K562 (cell line): ENCODE measurements around the gene EME1. TPM values are rescaled to one million over a fixed set of nuclear protein-coding genes. Genes with fewer than 3 reads are reported as not detected.

Source experiments
- ATAC-seq: fragments of 200-7000 bp; cut with Tn5 transposase; 3 replicates; pipeline ENCODE4 v1.9.1; 2020; ENCODE audit warnings: moderate library complexity
- BruUV-seq: library from RNA; stranded (reverse); fragments of 400-500 nt; replicated peaks from 2 replicates; lab custom pipeline; 2021; lab: Mats Ljungman, UMichigan
- CTCF ChIA-PET: fragments of 300-600 bp; formaldehyde crosslinking; extraction: SDS; loops from one replicate; lab custom pipeline; 2021; ENCODE audit warnings: low intra/inter-chr PET ratio; lab: Yijun Ruan, JAX
- POLR2A ChIA-PET: fragments of 300-600, 350-650 bp; sonication (Branson Sonifier 250); formaldehyde crosslinking; extraction: SDS; loops from one replicate; lab custom pipeline; 2021; ENCODE audit warnings: antibody characterized with exemption, inconsistent platforms; lab: Yijun Ruan, JAX
- DNase-seq, 4 experiments: peaks; one replicate each; pipeline versions ENCODE4 v3.0.0 to v3.0.0-alpha.2; 2011 to 2018; ENCODE audit warnings: low spot score in 3 of 4, mixed read lengths in 3 of 4; ENCODE audit errors: extremely low read depth in 1 of 4
- FAIRE-seq: peaks from 2 replicates; lab custom pipeline; 2011; peaks lifted over from hg19 to GRCh38; lab: Jason Lieb, UNC
- H2AFZ ChIP-seq: 2 replicates; pipeline ENCODE4 v1.6.0; 2011; ENCODE audit warnings: low read depth, low read length, control low read depth, inconsistent platforms
- H3K27ac ChIP-seq: fragments of 200-600 bp; 3 replicates; pipeline ENCODE4 v1.8.0; 2011; ENCODE audit warnings: low read depth, mild to moderate bottlenecking, control low read depth, inconsistent platforms, low read length, moderate library complexity, mixed read lengths; ENCODE audit errors: extremely low read depth
- H3K27me3 ChIP-seq, 2 experiments: fragments of 300-600 bp in 1 of 2; 2 replicates in 1 of 2; 3 replicates in 1 of 2; pipeline versions ENCODE4 v1.6.0 to v1.8.0; 2011; ENCODE audit warnings: inconsistent platforms in 2 of 2, low read length in 2 of 2, mild to moderate bottlenecking in 1 of 2, mixed read lengths in 1 of 2, moderate library complexity in 1 of 2; ENCODE audit not compliant: control insufficient read depth in 2 of 2, insufficient read depth in 2 of 2
- H3K36me3 ChIP-seq: fragments of 300-600 bp; 3 replicates; pipeline ENCODE4 v1.8.0; 2011; ENCODE audit warnings: mild to moderate bottlenecking, low read length, inconsistent platforms; ENCODE audit not compliant: control insufficient read depth, insufficient read depth
- H3K4me1 ChIP-seq, 2 experiments: fragments of 200-600 bp in 1 of 2; replicated peaks in 1 of 2; 2 replicates in 1 of 2; 3 replicates in 1 of 2; pipeline versions ENCODE4 v1.5.1 to v1.8.0; 2011; ENCODE audit warnings: inconsistent platforms in 2 of 2, low read length in 2 of 2, mild to moderate bottlenecking in 1 of 2, mixed read lengths in 1 of 2, moderate library complexity in 1 of 2; ENCODE audit not compliant: control insufficient read depth in 2 of 2, insufficient read depth in 2 of 2
- H3K4me2 ChIP-seq: 2 replicates; pipeline ENCODE4 v1.6.1; 2011; ENCODE audit warnings: low read length, control low read depth, inconsistent platforms, mixed read lengths; ENCODE audit not compliant: insufficient read depth
- H3K4me3 ChIP-seq: fragments of 200-600 bp; sonication (generic), shearing (Covaris generic); 2 replicates; pipeline ENCODE4 v1.5.1; 2016; ENCODE audit warnings: control low read depth, inconsistent platforms
- H3K79me2 ChIP-seq: fragments of 200-600 bp; 3 replicates; pipeline ENCODE4 v1.8.0; 2011; ENCODE audit warnings: low read length, inconsistent platforms; ENCODE audit not compliant: control insufficient read depth, insufficient read depth
- H3K9ac ChIP-seq, 2 experiments: 2 replicates each; pipeline versions ENCODE4 v1.6.0 to v1.6.1; 2011; ENCODE audit warnings: low read depth in 2 of 2, low read length in 2 of 2, control low read depth in 1 of 2, inconsistent platforms in 1 of 2, mild to moderate bottlenecking in 1 of 2, mixed read lengths in 1 of 2; ENCODE audit not compliant: insufficient read depth in 1 of 2
- H3K9me1 ChIP-seq: one replicate; pipeline ENCODE4 v1.6.0; 2011; ENCODE audit warnings: inconsistent platforms, mild to moderate bottlenecking, low read length, moderate library complexity; ENCODE audit not compliant: control insufficient read depth, insufficient read depth
- H3K9me3 ChIP-seq: replicated peaks from 2 replicates; pipeline ENCODE4 v1.5.1; 2011; ENCODE audit warnings: low read depth, low read length, inconsistent platforms; ENCODE audit not compliant: control insufficient read depth, insufficient read depth
- H4K20me1 ChIP-seq: replicated peaks from 2 replicates; pipeline ENCODE4 v1.6.1; 2011; ENCODE audit warnings: low read length, inconsistent platforms, mixed read lengths; ENCODE audit not compliant: control insufficient read depth, insufficient read depth
- EP400 ChIP-seq: fragments of 450-650 bp; IDR thresholded peaks from 2 replicates; pipeline ENCODE4 v1.6.1; 2017; ENCODE audit warnings: antibody characterized with exemption, mild to moderate bottlenecking, moderate library complexity
- ETS2 ChIP-seq: IDR thresholded peaks from 2 replicates; pipeline ENCODE4 v1.6.1; 2016; ENCODE audit warnings: borderline replicate concordance, missing genetic modification characterization, mild to moderate bottlenecking, moderate library complexity, missing compliant biosample characterization; ENCODE audit not compliant: poor library complexity, severe bottlenecking
- NCOA1 ChIP-seq: fragments of 450-650 bp; IDR thresholded peaks from 2 replicates; pipeline ENCODE4 v1.6.1; 2016; ENCODE audit warnings: low read depth
- PML ChIP-seq: IDR thresholded peaks from 2 replicates; pipeline ENCODE4 v1.6.1; 2012; ENCODE audit warnings: low read length, inconsistent platforms
- WHSC1 ChIP-seq: IDR thresholded peaks from one replicate; pipeline ENCODE4 v1.6.1; 2012; ENCODE audit warnings: low read length, control low read depth, inconsistent platforms
- XRCC3 ChIP-seq: fragments of 450-650 bp; IDR thresholded peaks from 2 replicates; pipeline ENCODE4 v1.6.1; 2017; ENCODE audit warnings: mild to moderate bottlenecking, moderate library complexity
- ZEB2 ChIP-seq: fragments of 450-650 bp; IDR thresholded peaks from 2 replicates; pipeline ENCODE4 v1.6.1; 2016
- ZFP30 ChIP-seq: fragments of 250-450 bp; sonication (Bioruptor Pico); IDR thresholded peaks from 2 replicates; pipeline ENCODE4 v1.8.0; 2022; ENCODE audit warnings: moderate library complexity, mild to moderate bottlenecking, inconsistent platforms, borderline replicate concordance
- ZNF124 ChIP-seq: sonication (generic); formaldehyde crosslinking; IDR thresholded peaks from 2 replicates; pipeline ENCODE4 v1.8.1; 2022; ENCODE audit warnings: missing genetic modification reagents
- ZNF354B ChIP-seq: fragments of 250-450 bp; sonication (Bioruptor Pico); IDR thresholded peaks from 2 replicates; pipeline ENCODE4 v1.4.0; 2020
- ZNF76 ChIP-seq: fragments of 250-450 bp; sonication (Bioruptor Pico); IDR thresholded peaks from 2 replicates; pipeline ENCODE4 v1.4.0; 2020; ENCODE audit warnings: mild to moderate bottlenecking, moderate library complexity, borderline replicate concordance
- WGBS: fragments of 100-300 bp; shearing (Covaris generic); methylation state at CpG from one replicate; pipeline ENCODE4 v1.1.6; 2016; ENCODE audit warnings: low coverage, mixed read lengths; ENCODE audit not compliant: insufficient coverage; ENCODE audit errors: missing lambda C conversion rate; 5-methylcytosine and 5-hydroxymethylcytosine counted together
- in situ Hi-C: fragments of 300-500 bp; cut with MboI; formaldehyde crosslinking; loops from 4 replicates; pipeline ENCODE4 v1.15.0; 2018; ENCODE audit warnings: inconsistent platforms, mixed read lengths
- intact Hi-C: fragments of 100-400 bp; cut with micrococcal nuclease; formaldehyde crosslinking; loops from 2 replicates; pipeline ENCODE4 v1.14.2; 2022
- polyA plus RNA-seq, 8 experiments: library from polyadenylated mRNA; depleted of rRNA in 4 of 8; stranded (reverse) in 5 of 8; unstranded in 3 of 8; fragments of >200 nt; fragmentation: Nextera tagmentation in 2 of 8; fragmentation: Illumina TruSeq in 1 of 8; extraction: Ambion mirVana in 2 of 8; extraction: Trizol in 1 of 8; gene quantifications; 2 replicates each; pipeline versions ENCODE4 v1.2.1 to v1.2.3, GENCODE V29; 2011 to 2014; ENCODE audit warnings: inconsistent platforms in 1 of 8, missing spikeins in 1 of 8
- total RNA-seq, 7 experiments: library from RNA; depleted of rRNA in 6 of 7; stranded (reverse); fragments of >200 nt in 6 of 7; fragmentation: Illumina TruSeq in 2 of 7; extraction: Trizol in 2 of 7; gene quantifications; 2 replicates each; pipeline versions ENCODE4 v1.2.1 to v1.2.3, GENCODE V29; 2011 to 2021; ENCODE audit warnings: low replicate concordance in 1 of 7
- TF ChIP-seq, protein P1 (sequence below), 2 experiments: fragments of 450-650 bp in 1 of 2; sonication (generic) in 1 of 2; formaldehyde crosslinking; conservative IDR thresholded peaks; 2 replicates each; pipeline versions ENCODE4 v1.4.0 to v1.8.1; 2020 to 2022; ENCODE audit warnings: mild to moderate bottlenecking in 1 of 2, missing genetic modification reagents in 1 of 2
- TF ChIP-seq, protein P2 (sequence below): sonication (generic); formaldehyde crosslinking; IDR thresholded peaks from 2 replicates; pipeline ENCODE4 v1.8.1; 2023; ENCODE audit warnings: mild to moderate bottlenecking, missing genetic modification reagents, moderate library complexity

Gene EME1
- total and polyA plus RNA-seq, 9 of the 15 experiments (the other 6 are each of a cell fraction or from before 2014, with no cell fraction given): 14.6 to 44.1 (median 24.0) TPM

DNA sequence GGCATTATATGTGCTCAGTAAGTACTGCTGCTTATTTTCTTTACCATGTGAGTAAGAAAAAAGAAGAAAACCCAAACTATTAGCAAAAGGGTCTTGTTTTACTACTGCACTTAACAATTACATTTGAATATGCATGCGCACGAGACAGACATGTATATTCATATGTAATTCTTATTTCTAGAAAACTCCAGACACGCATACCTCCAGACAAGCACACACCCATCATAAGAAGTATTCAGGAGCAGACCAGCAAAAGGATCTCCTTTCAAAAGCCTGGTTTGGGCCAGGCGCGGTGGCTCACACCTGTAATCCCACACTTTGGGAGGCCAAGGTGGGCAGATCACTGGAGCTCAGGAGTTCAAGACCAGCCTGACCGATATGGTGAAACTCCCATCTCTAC lies 16.5 kb downstream of the EME1 start:
- BruUV-seq: no TSS peak
- intact Hi-C loops (no loop called here), in situ Hi-C loops (no loop called here)
- H3K79me2 ChIP-seq: peaks cover 32% of the 10 kb centered on the region
- H3K9me1 ChIP-seq: no peaks in the 10 kb centered on the region
- no peak for FAIRE-seq
- H2AFZ ChIP-seq: no peak overlapping the region
- 96% methylated on average over 6 of the region's 6 CpGs for WGBS
- no peak overlapping the region for H3K4me3 ChIP-seq
- no peaks in the 10 kb centered on the region for H3K27me3 ChIP-seq
- no peak for TF ChIP-seq ZNF124 (CRISPR knock-in tag)
- no peak for TF ChIP-seq ZEB2
- no peak overlapping the region for H3K9ac ChIP-seq
- ChIA-PET POLR2A (interaction anchor here (0.6 to 13.4 kb wide), 4 partner anchors 8 to 316 kb away, joined by 3 to 129 read pairs (median 30); partner anchors contain the start of gene LRRC59), CTCF (no interaction called here)
- H3K4me1 ChIP-seq: no peaks in the 10 kb centered on the region; a peak in 1 of 5 replicates
- ATAC-seq: no peak
- no peaks in the 10 kb centered on the region for H3K9me3 ChIP-seq
- H4K20me1 ChIP-seq: 0 out of 2 replicates have a peak, but pooled peaks cover under 1% of the 10 kb centered on the region
- H3K4me2 ChIP-seq: no peak overlapping the region
- H3K27ac ChIP-seq: no peak overlapping the region
- H3K36me3 ChIP-seq: peaks cover 99% of the 10 kb centered on the region
- DNase-seq: no peak

- 0 out of 2 replicates have a peak, but pooled peaks cover 16% of the 10 kb centered on the region for H4K20me1 ChIP-seq
- no peak for FAIRE-seq
- ChIA-PET POLR2A (interaction anchor here (5.6 kb wide), 1 partner anchor 11 kb away, joined by 57 read pairs; no protein-coding TSS in a partner anchor), CTCF (no interaction called here)
- no peak for DNase-seq
- ATAC-seq: no peak
- H3K9ac ChIP-seq: no peak overlapping the region
- no peak overlapping the region for H3K4me3 ChIP-seq
- H3K9me3 ChIP-seq: no peaks in the 10 kb centered on the region
- no peak overlapping the region for H3K4me2 ChIP-seq
- peaks cover 86% of the 10 kb centered on the region for H3K36me3 ChIP-seq
- H3K27ac ChIP-seq: no peak overlapping the region
- H2AFZ ChIP-seq: no peak overlapping the region
- TF ChIP-seq PML (no peak), ETS2 (tag) (no peak), WHSC1 (no peak), EP400 (no peak), ZNF354B (CRISPR knock-in tag) (no peak), XRCC3 (no peak), ZNF76 (CRISPR knock-in tag) (no peak), ZFP30 (CRISPR knock-in tag) (no peak), NCOA1 (no peak)
- TF ChIP-seq, protein P1, sequence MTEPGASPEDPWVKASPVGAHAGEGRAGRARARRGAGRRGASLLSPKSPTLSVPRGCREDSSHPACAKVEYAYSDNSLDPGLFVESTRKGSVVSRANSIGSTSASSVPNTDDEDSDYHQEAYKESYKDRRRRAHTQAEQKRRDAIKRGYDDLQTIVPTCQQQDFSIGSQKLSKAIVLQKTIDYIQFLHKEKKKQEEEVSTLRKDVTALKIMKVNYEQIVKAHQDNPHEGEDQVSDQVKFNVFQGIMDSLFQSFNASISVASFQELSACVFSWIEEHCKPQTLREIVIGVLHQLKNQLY (CRISPR knock-in tag; conservative IDR thresholded peaks at IDR 0.05): no peak
- TF ChIP-seq, protein P2, sequence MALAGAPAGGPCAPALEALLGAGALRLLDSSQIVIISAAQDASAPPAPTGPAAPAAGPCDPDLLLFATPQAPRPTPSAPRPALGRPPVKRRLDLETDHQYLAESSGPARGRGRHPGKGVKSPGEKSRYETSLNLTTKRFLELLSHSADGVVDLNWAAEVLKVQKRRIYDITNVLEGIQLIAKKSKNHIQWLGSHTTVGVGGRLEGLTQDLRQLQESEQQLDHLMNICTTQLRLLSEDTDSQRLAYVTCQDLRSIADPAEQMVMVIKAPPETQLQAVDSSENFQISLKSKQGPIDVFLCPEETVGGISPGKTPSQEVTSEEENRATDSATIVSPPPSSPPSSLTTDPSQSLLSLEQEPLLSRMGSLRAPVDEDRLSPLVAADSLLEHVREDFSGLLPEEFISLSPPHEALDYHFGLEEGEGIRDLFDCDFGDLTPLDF: no peak
- in situ Hi-C loops: no loop called here
- intact Hi-C loops: no loop called here
- H3K79me2 ChIP-seq: peaks cover 63% of the 10 kb centered on the region
- no peaks in the 10 kb centered on the region for H3K27me3 ChIP-seq
- BruUV-seq: no TSS peak
- 92% methylated on average over 6 of the region's 6 CpGs for WGBS
- peaks cover 10 to 15% of the 10 kb centered on the region in 2 experiments; a peak in 4 of 5 replicates for H3K4me1 ChIP-seq
- no peaks in the 10 kb centered on the region for H3K9me1 ChIP-seq
Observed at GRCh38 chr17:50392621-50393020, 19.6 kb downstream of the EME1 start.
